Activated CD4-positive, alpha-beta memory T cell treated with anti-CD3 and anti-CD28 coated beads, Interleukin-2, amount 10 ng/mL, durations not matched to agents 7 days and 5 days (primary cell): ENCODE results near the gene C12orf75. TPM values are rescaled to one million over a fixed set of nuclear protein-coding genes. Genes with fewer than 3 reads are reported as not detected.
"Not testable (repeated sequence)": the region's sequence is repeated elsewhere in the genome, so short reads cannot be mapped to it uniquely, and the experiment has no call there.

ENCODE experiments used
- CTCF ChIA-PET: fragments of 350-600 bp; sonication (Branson Sonifier 250); formaldehyde crosslinking; loops from one replicate; lab custom pipeline; 2021; ENCODE audit warnings: antibody characterized with exemption, inconsistent platforms; lab: Charles Lee
- POLR2A ChIA-PET: fragments of 350-600 bp; sonication (Branson Sonifier 250); formaldehyde crosslinking; loops from one replicate; lab custom pipeline; 2021; ENCODE audit warnings: antibody characterized with exemption; lab: Charles Lee
- DNase-seq: peaks from one replicate; pipeline ENCODE4 v3.0.0-alpha.2; 2020
- H3K27ac Mint-ChIP-seq: one replicate; pipeline ENCODE4 v1.8.0; 2021; ENCODE audit warnings: mild to moderate bottlenecking, mixed read lengths
- H3K27me3 Mint-ChIP-seq: one replicate; pipeline ENCODE4 v1.8.0; 2021; ENCODE audit warnings: mixed read lengths
- H3K36me3 Mint-ChIP-seq: one replicate; pipeline ENCODE4 v1.8.0; 2021; ENCODE audit warnings: low read depth, mixed read lengths
- H3K4me1 Mint-ChIP-seq: one replicate; pipeline ENCODE4 v1.8.0; 2021; ENCODE audit warnings: mixed read lengths
- H3K4me3 Mint-ChIP-seq: one replicate; pipeline ENCODE4 v1.8.0; 2021; ENCODE audit warnings: mild to moderate bottlenecking, mixed read lengths
- H3K9me3 Mint-ChIP-seq: one replicate; pipeline ENCODE4 v1.8.0; 2021; ENCODE audit warnings: mixed read lengths
- total RNA-seq, 2 experiments: library from RNA; stranded (reverse); gene quantifications; one replicate each; pipeline ENCODE4 v1.2.3, GENCODE V29; 2021

C12orf75 gene
- total RNA-seq, 2 experiments from 2014 or later = 288 to 312 TPM

DNA sequence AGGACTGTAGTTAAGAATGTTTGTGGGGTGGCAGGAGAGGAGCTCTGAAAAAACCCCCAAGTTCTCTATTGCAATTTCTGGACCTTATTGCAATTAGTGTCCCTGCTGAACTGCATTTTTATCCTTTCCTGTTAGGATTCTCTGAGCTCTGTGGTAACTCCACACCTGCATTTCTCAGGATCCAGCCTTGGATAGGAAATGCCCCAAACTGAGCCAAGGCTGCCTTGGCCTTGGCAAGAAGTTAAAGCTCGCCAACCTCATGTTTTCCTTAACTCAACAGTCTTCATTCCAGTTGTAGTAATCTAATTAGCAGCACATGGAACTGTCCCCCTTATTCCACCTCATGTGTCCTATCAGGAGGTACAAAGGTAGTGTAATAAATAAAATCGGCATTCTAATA lies 66.5 kb downstream of the C12orf75 start:
- Mint-ChIP-seq H3K4me3 (no peak overlapping the region), H3K27ac (no peak overlapping the region), H3K36me3 (peaks cover 36% of the 10 kb centered on the region), H3K27me3 (peaks cover 3% of the 10 kb centered on the region), H3K9me3 (peaks cover 17% of the 10 kb centered on the region), H3K4me1 (peaks cover 1% of the 10 kb centered on the region)
- DNase-seq = no peak
- ChIA-PET POLR2A (no interaction called here), CTCF (interaction anchor here (0.7 kb wide), 1 partner anchor 23 kb away, joined by 3 read pairs; no protein-coding TSS in a partner anchor)

- POLR2A ChIA-PET = no interaction called here
- CTCF ChIA-PET = no interaction called here
- Mint-ChIP-seq H3K9me3 (peaks cover 17% of the 10 kb centered on the region), H3K27ac (no peak overlapping the region), H3K4me3 (no peak overlapping the region), H3K4me1 (no peaks in the 10 kb centered on the region), H3K36me3 (peaks cover 39% of the 10 kb centered on the region), H3K27me3 (no peaks in the 10 kb centered on the region)
- DNase-seq = no peak
Measured at GRCh38 chr12:105398930-105399329, 68.4 kb downstream of the C12orf75 start.

DNA sequence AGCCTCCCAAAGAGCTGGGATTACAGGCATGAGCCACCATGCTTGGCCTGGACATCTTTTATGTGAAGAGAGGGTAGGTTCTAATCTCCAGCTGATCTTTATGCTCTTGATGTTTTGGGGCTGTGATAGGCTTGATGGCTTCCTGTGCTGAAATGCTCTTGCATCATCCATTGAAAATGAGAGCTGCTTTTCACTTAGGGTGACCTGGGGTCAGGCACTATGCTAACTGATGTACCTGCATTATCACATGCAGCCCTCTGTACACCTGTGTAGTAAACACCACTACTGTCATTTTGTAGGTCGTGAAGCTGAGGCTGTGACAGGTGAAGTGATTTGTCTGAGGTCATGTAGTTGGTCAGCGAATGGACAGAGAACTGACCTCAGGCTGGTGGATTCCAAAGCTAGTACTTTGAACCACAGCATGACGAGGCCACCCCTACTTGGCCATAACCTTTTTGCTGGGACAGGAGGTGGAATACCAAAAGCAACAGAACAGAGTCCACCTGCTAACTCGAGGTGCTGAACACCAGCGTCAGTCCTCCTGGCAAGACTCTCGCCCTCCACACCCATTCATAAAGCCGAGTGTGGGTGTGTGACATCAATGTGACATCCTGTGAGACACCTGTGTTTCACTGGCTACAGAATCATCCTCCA lies 69.1 kb downstream of the C12orf75 start:
- POLR2A ChIA-PET = no interaction called here
- Mint-ChIP-seq H3K27ac (no peak overlapping the region), H3K36me3 (peaks cover 45% of the 10 kb centered on the region), H3K27me3 (no peaks in the 10 kb centered on the region), H3K9me3 (peaks cover 24% of the 10 kb centered on the region), H3K4me1 (no peaks in the 10 kb centered on the region), H3K4me3 (no peak overlapping the region)
- no peak for DNase-seq
- CTCF ChIA-PET = no interaction called here

DNA sequence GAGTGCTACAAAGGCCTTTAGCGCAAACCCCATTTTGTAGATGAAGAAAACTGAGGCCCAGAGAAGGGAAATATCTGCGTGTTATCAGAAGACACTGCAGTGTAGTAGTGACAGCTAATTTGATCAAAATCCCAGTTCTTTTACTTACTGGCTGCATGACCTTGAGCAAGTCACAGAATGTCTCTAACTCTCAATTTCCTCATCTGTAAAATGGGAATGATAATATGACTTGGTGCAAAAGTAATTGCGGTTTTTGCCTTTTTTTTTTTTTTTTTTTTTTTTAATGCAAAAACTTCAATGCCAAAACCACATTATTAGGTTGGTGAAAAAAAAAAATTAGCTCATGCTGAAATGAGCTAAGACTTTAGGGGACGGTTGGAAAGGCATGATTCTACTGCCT lies 69.7 kb downstream of the C12orf75 start:
- no peak for DNase-seq
- Mint-ChIP-seq H3K9me3 (peaks cover 24% of the 10 kb centered on the region), H3K27ac (no peak overlapping the region), H3K4me1 (no peaks in the 10 kb centered on the region), H3K36me3 (peaks cover 46% of the 10 kb centered on the region), H3K4me3 (no peak overlapping the region), H3K27me3 (no peaks in the 10 kb centered on the region)
- ChIA-PET POLR2A (no interaction called here), CTCF (no interaction called here)

DNA sequence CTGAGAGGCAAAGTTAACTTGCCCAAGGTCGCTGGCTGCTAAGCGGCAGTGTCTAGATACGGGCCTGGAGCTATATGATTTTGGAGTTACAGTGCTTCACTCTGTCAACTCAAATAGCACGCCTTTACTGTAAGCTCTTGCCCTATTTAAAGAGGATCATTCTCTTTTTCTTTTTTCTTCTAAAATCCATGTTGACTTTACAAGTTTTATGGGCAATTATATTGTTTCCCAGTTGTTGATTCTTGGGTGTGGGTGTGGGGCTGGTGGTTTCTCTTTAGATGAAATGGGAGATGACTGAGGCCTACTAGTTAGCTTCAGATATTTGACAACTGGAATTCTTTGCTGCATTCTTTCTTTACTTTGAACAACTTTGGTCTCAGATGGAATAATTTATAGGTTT lies 70.7 kb downstream of the C12orf75 start:
- H3K9me3 Mint-ChIP-seq = peaks cover 24% of the 10 kb centered on the region
- no peak for DNase-seq
- H3K27ac Mint-ChIP-seq = no peak overlapping the region
- no peak overlapping the region for H3K4me3 Mint-ChIP-seq
- ChIA-PET CTCF (no interaction called here), POLR2A (no interaction called here)
- no peaks in the 10 kb centered on the region for H3K27me3 Mint-ChIP-seq
- H3K36me3 Mint-ChIP-seq = peaks cover 48% of the 10 kb centered on the region
- no peaks in the 10 kb centered on the region for H3K4me1 Mint-ChIP-seq

DNA sequence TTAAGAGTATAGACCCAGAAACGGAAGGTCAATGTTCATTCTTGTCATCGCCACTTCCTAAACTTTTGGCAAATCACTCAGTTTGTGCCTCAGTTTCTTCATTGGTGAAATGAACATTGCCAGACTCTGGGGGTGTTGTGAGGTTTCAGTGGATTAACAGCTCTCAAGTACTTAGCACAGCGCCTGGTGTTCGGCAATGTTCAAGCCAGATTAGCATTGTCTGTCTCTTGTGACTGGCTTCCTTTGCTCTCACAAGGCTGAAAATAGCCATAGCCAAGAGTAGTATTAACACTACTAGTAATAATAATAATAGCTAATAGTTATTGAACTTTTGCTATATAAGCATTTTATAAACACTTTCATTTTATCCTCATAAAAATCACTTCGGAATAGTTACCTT lies 71.9 kb downstream of the C12orf75 start:
- Mint-ChIP-seq H3K9me3 (peaks cover 24% of the 10 kb centered on the region), H3K4me1 (no peaks in the 10 kb centered on the region), H3K27ac (no peak overlapping the region), H3K36me3 (peaks cover 44% of the 10 kb centered on the region), H3K4me3 (no peak overlapping the region), H3K27me3 (no peaks in the 10 kb centered on the region)
- POLR2A ChIA-PET = no interaction called here
- CTCF ChIA-PET = no interaction called here
- DNase-seq = no peak

GRCh38 chr12:105403095-105403494 lies 72.6 kb downstream of the C12orf75 start:
- Mint-ChIP-seq H3K4me1 (no peaks in the 10 kb centered on the region), H3K9me3 (peaks cover 18% of the 10 kb centered on the region), H3K36me3 (peaks cover 37% of the 10 kb centered on the region), H3K27ac (no peak overlapping the region), H3K4me3 (no peak overlapping the region), H3K27me3 (no peaks in the 10 kb centered on the region)
- ChIA-PET CTCF (no interaction called here), POLR2A (no interaction called here)
- no peak for DNase-seq

- H3K27ac Mint-ChIP-seq, DNase-seq, CTCF ChIA-PET, H3K27me3 Mint-ChIP-seq, H3K4me1 Mint-ChIP-seq, H3K4me3 Mint-ChIP-seq, POLR2A ChIA-PET, H3K9me3 Mint-ChIP-seq: not testable (repeated sequence)
- H3K36me3 Mint-ChIP-seq = peaks cover 27% of the 10 kb centered on the region
Measured at GRCh38 chr12:105404134-105404533, 73.6 kb downstream of the C12orf75 start.

DNA sequence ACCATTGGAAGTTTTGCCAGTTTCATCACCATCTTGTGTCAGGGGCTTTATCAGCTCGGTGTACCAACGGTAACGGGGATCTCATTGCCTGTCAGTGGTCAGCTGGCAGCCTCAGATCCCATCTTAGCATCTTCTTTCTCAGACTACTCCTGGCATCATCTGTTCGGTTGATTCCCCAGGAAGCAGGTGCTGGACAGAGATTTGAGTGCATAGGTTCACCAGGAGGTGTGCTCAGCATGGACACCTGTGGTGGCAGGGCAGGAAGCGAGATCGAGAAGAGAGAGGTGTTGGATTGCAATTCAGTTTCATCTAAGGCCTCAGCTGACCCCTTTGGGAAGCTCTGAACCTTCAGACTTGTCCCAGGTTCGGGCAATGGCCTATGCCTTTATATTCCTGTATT lies 76.0 kb downstream of the C12orf75 start:
- ChIA-PET POLR2A (no interaction called here), CTCF (no interaction called here)
- Mint-ChIP-seq H3K4me1 (peaks cover 15% of the 10 kb centered on the region), H3K4me3 (no peak overlapping the region), H3K36me3 (peaks cover 15% of the 10 kb centered on the region), H3K9me3 (peaks cover 8% of the 10 kb centered on the region), H3K27ac (no peak overlapping the region), H3K27me3 (no peaks in the 10 kb centered on the region)
- no peak for DNase-seq

DNA sequence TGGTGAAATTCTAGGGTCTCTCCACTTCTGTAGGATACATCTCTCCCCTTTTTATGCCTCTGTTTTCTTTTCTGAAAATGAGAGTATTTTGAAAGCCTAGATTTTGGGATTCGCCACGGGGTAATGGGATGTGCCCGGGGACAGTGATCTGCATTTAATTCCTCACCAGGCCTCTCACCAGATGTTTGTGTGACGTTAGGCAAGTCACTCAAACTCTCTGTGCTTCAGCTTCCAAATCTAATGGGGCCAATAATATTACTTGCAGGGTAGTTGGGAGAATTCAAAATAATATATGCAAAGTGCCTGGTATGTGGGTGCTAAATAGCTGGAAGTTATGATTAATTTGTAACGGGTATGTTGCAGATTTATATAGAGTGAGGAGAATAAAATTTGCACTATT lies 78.8 kb downstream of the C12orf75 start:
- Mint-ChIP-seq H3K27ac (no peak overlapping the region), H3K4me3 (no peak overlapping the region), H3K4me1 (peaks cover 15% of the 10 kb centered on the region), H3K9me3 (peaks cover 3% of the 10 kb centered on the region), H3K36me3 (peaks cover 6% of the 10 kb centered on the region), H3K27me3 (no peaks in the 10 kb centered on the region)
- DNase-seq = no peak
- ChIA-PET CTCF (interaction anchor here (0.9 kb wide), 1 partner anchor 11 kb away, joined by 4 read pairs; no protein-coding TSS in a partner anchor), POLR2A (no interaction called here)

DNA sequence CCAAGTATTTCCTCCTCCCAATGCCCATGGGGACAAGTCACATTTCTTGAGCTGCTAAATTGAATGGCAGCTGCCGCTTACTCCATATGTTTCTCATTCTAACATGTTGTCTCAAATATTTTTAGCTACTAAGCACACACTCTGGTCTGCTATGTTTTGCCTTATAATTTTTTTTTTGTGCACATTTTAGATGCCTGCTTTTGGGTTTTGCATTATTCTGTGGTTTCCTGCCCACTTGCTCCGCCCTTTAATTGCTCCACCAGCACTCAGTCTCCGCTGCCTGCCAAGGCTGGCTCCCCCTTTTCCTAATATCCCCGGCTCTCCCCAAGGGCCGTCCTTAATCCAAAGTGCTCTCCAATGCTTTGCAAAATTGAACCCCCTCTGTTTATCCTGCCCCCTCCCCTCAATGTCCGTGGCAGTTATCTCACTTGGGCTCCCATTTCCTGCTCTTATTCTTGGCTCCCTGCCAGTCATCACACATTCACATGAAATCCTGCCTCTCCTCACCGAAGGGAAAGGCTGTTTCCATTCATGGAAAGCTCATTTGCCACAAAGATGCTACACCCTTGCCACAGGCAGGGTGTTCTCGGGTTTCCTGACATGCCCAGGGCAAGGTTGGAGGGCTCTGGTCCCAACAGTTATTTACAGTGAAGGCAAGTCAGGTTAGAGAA lies 79.4 kb downstream of the C12orf75 start:
- no peak overlapping the region for H3K4me3 Mint-ChIP-seq
- peaks cover 15% of the 10 kb centered on the region for H3K4me1 Mint-ChIP-seq
- DNase-seq = no peak
- H3K9me3 Mint-ChIP-seq = no peaks in the 10 kb centered on the region
- H3K27me3 Mint-ChIP-seq = no peaks in the 10 kb centered on the region
- ChIA-PET CTCF (interaction anchor here (0.9 to 1.0 kb wide), 2 partner anchors 9 to 11 kb away, joined by 3 read pairs; no protein-coding TSS in a partner anchor), POLR2A (no interaction called here)
- H3K27ac Mint-ChIP-seq = no peak overlapping the region
- H3K36me3 Mint-ChIP-seq = peaks cover 3% of the 10 kb centered on the region

DNA sequence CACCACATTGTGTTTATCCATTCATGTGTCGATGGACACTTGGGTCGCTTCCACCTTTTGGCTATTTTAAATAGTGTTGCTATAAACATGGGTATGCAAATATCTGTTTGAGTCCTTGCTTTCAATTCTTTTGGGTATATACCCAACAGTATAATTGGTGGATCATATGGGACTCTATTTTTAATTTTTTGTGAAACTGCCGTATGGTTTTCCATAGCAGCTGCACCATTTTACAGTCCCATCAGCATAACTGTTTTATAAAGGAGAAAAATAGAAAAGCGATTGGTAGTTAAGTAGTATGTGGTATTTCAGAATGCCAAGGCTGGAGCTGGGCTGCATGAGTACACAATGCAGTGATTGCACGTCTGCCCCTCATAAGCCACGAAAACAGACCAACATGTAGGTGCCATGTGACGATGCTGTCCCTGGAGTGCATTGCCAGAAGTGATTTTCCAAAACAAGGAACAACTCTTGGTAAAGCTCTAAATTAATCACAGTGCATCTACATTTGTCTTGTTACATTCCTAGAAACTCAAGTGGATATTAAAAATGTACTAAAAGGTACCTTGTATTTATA lies 83.5 kb downstream of the C12orf75 start:
- ChIA-PET POLR2A (no interaction called here), CTCF (no interaction called here)
- no peak for DNase-seq
- no peak overlapping the region for H3K4me3 Mint-ChIP-seq
- H3K9me3 Mint-ChIP-seq = no peaks in the 10 kb centered on the region
- peaks cover 15% of the 10 kb centered on the region for H3K4me1 Mint-ChIP-seq
- H3K36me3 Mint-ChIP-seq = no peaks in the 10 kb centered on the region
- no peak overlapping the region for H3K27ac Mint-ChIP-seq
- H3K27me3 Mint-ChIP-seq = no peaks in the 10 kb centered on the region

- H3K27ac Mint-ChIP-seq = no peak overlapping the region
- H3K4me1 Mint-ChIP-seq = no peaks in the 10 kb centered on the region
- DNase-seq = no peak
- CTCF ChIA-PET = no interaction called here
- H3K36me3 Mint-ChIP-seq = no peaks in the 10 kb centered on the region
- H3K4me3 Mint-ChIP-seq = no peak overlapping the region
- POLR2A ChIA-PET = no interaction called here
- H3K9me3 Mint-ChIP-seq = no peaks in the 10 kb centered on the region
- no peaks in the 10 kb centered on the region for H3K27me3 Mint-ChIP-seq
Measured at GRCh38 chr12:105417732-105418131, 87.2 kb downstream of the C12orf75 start.
